SHP77 treated with DMSO at 0.1 percent for 48 hours (cell line): ENCODE data around the gene ZNF516.
"Not testable (repeated sequence)": the region's sequence is repeated elsewhere in the genome, so short reads cannot be mapped to it uniquely, and the experiment has no call there.

ENCODE experiments used
- DNase-seq: peaks from one replicate; lab custom pipeline; 2025; lab: John Stamatoyannopoulos, UW

ZNF516 gene

GRCh38 chr18:76490033-76490432 is 5.0 kb downstream of the ZNF516 start:
- no peak for DNase-seq

GRCh38 chr18:76489081-76489480 is 6.0 kb downstream of the ZNF516 start:
- DNase-seq, result no peak

- no peak for DNase-seq
Measured at GRCh38 chr18:76488190-76488589, 6.9 kb downstream of the ZNF516 start.

- DNase-seq, result no peak
Measured at GRCh38 chr18:76487782-76488181, 7.3 kb downstream of the ZNF516 start.

- no peak for DNase-seq
Measured at GRCh38 chr18:76487070-76487469, 8.0 kb downstream of the ZNF516 start.

GRCh38 chr18:76486574-76486973 is 8.5 kb downstream of the ZNF516 start:
- DNase-seq, result no peak

- DNase-seq, result no peak
Measured at GRCh38 chr18:76486038-76486437, 9.0 kb downstream of the ZNF516 start.

- DNase-seq, result no peak
Measured at GRCh38 chr18:76484749-76485387, 10.2 kb downstream of the ZNF516 start.

GRCh38 chr18:76483780-76484179 is 11.3 kb downstream of the ZNF516 start:
- DNase-seq, result no peak

GRCh38 chr18:76482971-76483691 is 11.9 kb downstream of the ZNF516 start:
- no peak for DNase-seq

- no peak for DNase-seq
Measured at GRCh38 chr18:76482267-76482666, 12.8 kb downstream of the ZNF516 start.

- no peak for DNase-seq
Measured at GRCh38 chr18:76480913-76481312, 14.1 kb downstream of the ZNF516 start.

GRCh38 chr18:76479351-76480238 is 15.4 kb downstream of the ZNF516 start:
- no peak for DNase-seq

GRCh38 chr18:76476665-76477561 is 18.1 kb downstream of the ZNF516 start:
- no peak for DNase-seq

GRCh38 chr18:76475450-76476194 is 19.4 kb downstream of the ZNF516 start:
- DNase-seq, result no peak

- DNase-seq, result no peak
Measured at GRCh38 chr18:76474824-76475223, 20.2 kb downstream of the ZNF516 start.

- DNase-seq, result not testable (repeated sequence)
Measured at GRCh38 chr18:76473521-76473920, 21.5 kb downstream of the ZNF516 start.

- DNase-seq, result no peak
Measured at GRCh38 chr18:76472829-76473228, 22.2 kb downstream of the ZNF516 start.

- no peak for DNase-seq
Measured at GRCh38 chr18:76471593-76471992, 23.4 kb downstream of the ZNF516 start.

GRCh38 chr18:76468345-76469304 is 26.4 kb downstream of the ZNF516 start:
- no peak for DNase-seq
